GM18870 (cell line): ENCODE data around the gene PHF21B.

ENCODE experiments used
- ATAC-seq: cut with Tn5 transposase; IDR thresholded peaks from one replicate; pipeline ENCODE4 v1.9.1; 2021; ENCODE audit warnings: moderate library complexity; ENCODE audit not compliant: unreplicated experiment

The PHF21B gene

GRCh38 chr22:44938886-44939285 lies 70.9 kb downstream of the PHF21B start:
- ATAC-seq = no peak

GRCh38 chr22:44937216-44937615 lies 72.6 kb downstream of the PHF21B start:
- ATAC-seq = no peak

- no peak for ATAC-seq
Measured at GRCh38 chr22:44936201-44936600, 73.6 kb downstream of the PHF21B start.

GRCh38 chr22:44935724-44936123 lies 74.1 kb downstream of the PHF21B start:
- no peak for ATAC-seq

GRCh38 chr22:44934454-44934735 lies 75.4 kb downstream of the PHF21B start:
- no peak for ATAC-seq

GRCh38 chr22:44933666-44934453 lies 75.9 kb downstream of the PHF21B start:
- ATAC-seq = no peak

- no peak for ATAC-seq
Measured at GRCh38 chr22:44932493-44932892, 77.3 kb downstream of the PHF21B start.

GRCh38 chr22:44931766-44932165 lies 78.0 kb downstream of the PHF21B start:
- no peak for ATAC-seq

- ATAC-seq = no peak
Measured at GRCh38 chr22:44931077-44931540, 78.7 kb downstream of the PHF21B start.

GRCh38 chr22:44930711-44931035 lies 79.1 kb downstream of the PHF21B start:
- ATAC-seq = no peak

GRCh38 chr22:44930016-44930710 lies 79.6 kb downstream of the PHF21B start:
- ATAC-seq = no peak

GRCh38 chr22:44929359-44930015 lies 80.3 kb downstream of the PHF21B start:
- ATAC-seq = no peak

GRCh38 chr22:44928711-44929358 lies 81.0 kb downstream of the PHF21B start:
- ATAC-seq = no peak

- ATAC-seq = no peak
Measured at GRCh38 chr22:44928136-44928463, 81.7 kb downstream of the PHF21B start.

- ATAC-seq = no peak
Measured at GRCh38 chr22:44927463-44928135, 82.2 kb downstream of the PHF21B start.

- ATAC-seq = no peak
Measured at GRCh38 chr22:44926491-44927415, 83.1 kb downstream of the PHF21B start.

GRCh38 chr22:44926124-44926475 lies 83.7 kb downstream of the PHF21B start:
- no peak for ATAC-seq

- no peak for ATAC-seq
Measured at GRCh38 chr22:44925465-44926123, 84.2 kb downstream of the PHF21B start.

- ATAC-seq = no peak
Measured at GRCh38 chr22:44924710-44925109, 85.1 kb downstream of the PHF21B start.

GRCh38 chr22:44924098-44924497 lies 85.7 kb downstream of the PHF21B start:
- ATAC-seq = no peak
